Muscle of back (tissue), 11 donors: ENCODE results near the gene KLHL24. TPM values are rescaled to one million over a fixed set of nuclear protein-coding genes. Genes with fewer than 3 reads are reported as not detected.
"Not testable (repeated sequence)": the region's sequence is repeated elsewhere in the genome, so short reads cannot be mapped to it uniquely, and the experiment has no call there.

Source experiments
- DNase-seq, 3 donors: peaks; one replicate each; pipeline versions ENCODE4 v3.0.0 to v3.0.0-alpha.2; 2013
- polyA plus RNA-seq, 10 donors: library from polyadenylated mRNA; unstranded; fragments of 120-200 nt; gene quantifications; one replicate each; pipeline ENCODE4 v1.2.1, GENCODE V29; 2013; ENCODE audit not compliant: insufficient read length in 10 of 10

KLHL24 gene
- polyA plus RNA-seq, 10 donors = 20.5 to 36.6 (median 28.5) TPM

- DNase-seq = no peak
Observed at GRCh38 chr3:183631715-183632114, 3.7 kb upstream of the KLHL24 start.

DNA sequence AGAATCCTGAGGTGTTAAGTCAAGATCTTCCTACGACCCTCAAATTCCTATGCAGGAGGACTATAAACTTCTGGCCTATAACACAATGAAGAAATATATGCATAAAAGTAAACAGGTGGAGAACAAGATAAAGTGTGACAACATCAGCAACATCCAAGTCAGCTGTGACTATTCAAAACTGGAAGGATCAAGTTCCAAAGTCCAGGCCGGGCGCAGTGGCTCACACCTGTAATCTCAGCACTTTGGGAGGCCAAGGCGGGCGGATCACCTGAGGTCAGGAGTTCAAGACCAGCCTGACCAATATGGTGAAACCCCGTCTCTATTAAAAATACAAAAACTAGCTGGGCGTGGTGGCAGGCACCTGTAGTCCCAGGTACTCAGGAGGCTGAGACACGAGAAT, 2.7 kb upstream of the KLHL24 start:
- not testable (repeated sequence) for DNase-seq

GRCh38 chr3:183634707-183635106, 716 bp upstream of the KLHL24 start:
- DNase-seq = no peak

- DNase-seq = no peak
Observed at GRCh38 chr3:183635107-183635430, 354 bp upstream of the KLHL24 start.

GRCh38 chr3:183636221-183637105, 1.0 kb downstream of the KLHL24 start:
- DNase-seq = peak; percentile 96 to 99 (median 98)

DNA sequence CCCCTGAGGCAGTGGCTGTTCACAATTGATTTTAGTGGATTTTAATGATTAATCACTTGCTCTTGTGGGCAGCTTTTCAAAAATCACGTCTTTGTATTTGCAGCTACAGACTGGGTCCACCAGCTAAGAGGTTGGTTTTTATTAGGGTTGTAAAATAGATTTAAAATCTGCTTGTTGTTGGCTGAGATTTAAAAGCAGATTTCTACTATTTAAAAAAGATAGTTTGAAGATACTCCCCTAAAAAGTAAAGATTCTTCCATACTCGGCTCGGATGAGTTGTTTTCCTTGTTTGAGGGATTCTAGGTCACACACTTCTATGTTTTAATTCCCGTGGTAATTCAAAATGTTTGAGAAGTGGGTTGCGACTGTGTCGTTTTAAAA, 1.7 kb downstream of the KLHL24 start:
- no peak for DNase-seq

DNA sequence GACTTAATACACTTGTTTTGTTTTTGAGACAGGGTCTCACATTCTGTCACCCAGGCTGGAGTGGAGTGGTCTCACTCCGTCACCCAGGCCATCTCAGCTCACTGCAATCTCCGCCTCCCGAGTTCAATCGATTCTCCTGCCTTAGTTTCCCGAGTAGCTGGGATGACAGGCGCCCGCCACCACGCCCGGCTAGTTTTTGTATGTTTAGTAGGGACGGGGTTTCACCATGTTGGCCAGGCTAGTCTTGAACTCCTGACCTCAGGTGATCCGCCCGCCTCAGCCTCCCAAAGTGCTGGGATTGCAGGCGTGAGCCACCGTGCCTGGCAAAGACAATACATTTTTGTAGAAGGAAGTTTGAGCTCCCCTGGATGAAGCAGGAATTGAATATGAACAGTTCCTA, 2.2 kb downstream of the KLHL24 start:
- DNase-seq = not testable (repeated sequence)

- DNase-seq = peak in 1 of 3 donors; percentile 23
Observed at GRCh38 chr3:183638101-183638852, 2.9 kb downstream of the KLHL24 start.

DNA sequence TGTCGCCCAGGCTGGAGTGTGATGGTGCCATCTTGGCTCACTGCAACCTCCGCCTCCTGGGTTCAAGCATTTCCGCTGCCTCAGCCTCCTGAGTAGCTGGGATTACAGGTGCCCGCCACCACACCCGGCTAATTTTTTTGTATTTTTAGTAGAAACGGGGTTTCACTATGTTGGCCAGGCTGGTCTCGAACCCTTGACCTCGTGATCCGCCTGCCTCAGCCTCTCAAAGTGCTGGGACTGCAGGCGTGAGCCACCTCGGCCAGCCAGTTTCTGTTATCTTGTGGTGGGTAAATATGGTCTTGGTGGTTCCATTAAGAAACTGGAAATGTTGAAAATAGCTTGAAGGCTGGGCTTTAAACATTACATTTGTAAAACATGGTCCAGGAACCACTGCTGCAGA, 5.2 kb downstream of the KLHL24 start:
- not testable (repeated sequence) for DNase-seq

DNA sequence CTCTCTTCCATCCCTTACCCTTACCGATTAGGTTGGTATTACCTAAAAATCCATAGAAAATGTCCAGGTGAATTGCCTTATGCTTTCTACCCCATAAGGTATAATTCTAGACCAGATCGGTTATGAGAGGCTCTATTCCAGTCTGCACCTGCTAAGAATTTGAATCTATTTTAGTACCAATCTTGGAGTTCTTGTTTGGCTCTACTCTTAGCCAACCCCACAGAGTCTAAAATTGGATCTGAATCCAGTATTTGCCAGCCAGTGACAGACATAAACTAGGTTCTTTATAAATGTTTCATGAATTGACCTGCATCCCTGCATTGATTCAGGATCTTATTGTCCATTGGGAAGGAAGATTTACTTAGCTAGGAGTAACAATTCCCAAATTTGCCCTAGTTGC, 6.5 kb downstream of the KLHL24 start:
- DNase-seq = no peak

GRCh38 chr3:183644244-183644643, 8.8 kb downstream of the KLHL24 start:
- no peak for DNase-seq

DNA sequence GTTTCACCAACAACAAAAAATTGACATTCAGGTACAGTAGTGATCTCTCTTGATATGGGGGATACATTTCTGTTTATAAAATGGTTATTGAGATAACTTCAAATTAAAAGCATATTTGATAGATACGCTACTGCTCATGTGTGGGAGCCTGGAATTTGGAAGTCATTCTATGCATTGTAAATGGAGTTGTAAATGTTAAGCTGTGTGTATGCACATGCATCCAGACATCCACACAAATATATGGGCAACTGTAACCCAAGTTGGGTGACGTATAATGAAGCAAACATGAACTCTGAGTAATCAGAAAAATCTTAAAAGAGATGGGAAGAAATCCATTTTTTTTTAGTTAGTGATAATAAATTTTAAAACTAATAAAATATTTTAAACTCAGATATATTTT, 9.8 kb downstream of the KLHL24 start:
- DNase-seq = no peak

- DNase-seq = no peak
Observed at GRCh38 chr3:183650554-183650953, 15.1 kb downstream of the KLHL24 start.

GRCh38 chr3:183653209-183654064, 18.0 kb downstream of the KLHL24 start:
- no peak for DNase-seq

DNA sequence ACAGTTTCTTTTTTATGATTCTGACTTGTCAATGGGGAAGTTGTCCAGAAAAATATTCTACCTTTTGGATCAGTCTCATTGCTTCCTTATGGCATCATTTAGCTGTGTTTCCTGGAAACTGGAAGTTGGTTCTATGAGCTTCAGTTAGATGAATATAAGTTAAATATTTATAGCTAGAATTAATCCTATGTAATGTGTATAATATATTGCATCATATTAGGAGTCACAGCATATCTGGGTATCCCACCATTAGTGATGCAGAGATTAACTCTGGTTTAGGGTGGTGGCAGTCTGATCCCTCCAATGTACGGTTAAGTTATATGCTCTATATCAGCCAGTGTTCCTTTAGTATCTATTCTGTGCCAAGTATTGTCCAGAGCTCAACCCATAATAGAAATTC, 19.3 kb downstream of the KLHL24 start:
- DNase-seq = no peak

GRCh38 chr3:183662099-183662498, 26.7 kb downstream of the KLHL24 start:
- DNase-seq = no peak

DNA sequence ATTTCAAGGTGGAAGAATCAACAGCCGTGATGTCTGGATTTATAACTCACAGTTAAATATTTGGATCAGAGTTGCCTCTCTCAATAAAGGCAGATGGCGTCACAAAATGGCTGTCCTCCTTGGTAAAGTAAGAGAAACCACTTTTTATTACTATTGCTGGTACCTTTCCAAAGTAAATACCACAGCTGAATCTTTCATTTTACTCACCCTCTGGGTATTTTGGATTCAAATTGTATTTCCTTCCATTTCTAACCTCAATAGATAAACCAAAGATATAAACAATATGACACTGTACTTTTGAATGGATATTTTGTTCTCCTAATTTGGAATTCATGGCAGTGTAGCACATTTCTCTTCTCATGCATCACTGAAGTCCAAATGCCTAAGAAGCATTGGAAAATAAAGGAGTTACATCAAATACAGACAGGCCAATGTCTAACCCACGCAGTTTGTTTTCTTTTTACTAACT, 29.5 kb downstream of the KLHL24 start:
- DNase-seq = peak in 1 of 3 donors; percentile 84

GRCh38 chr3:183680061-183680460, 44.6 kb downstream of the KLHL24 start:
- DNase-seq = no peak

- no peak for DNase-seq
Observed at GRCh38 chr3:183687705-183688104, 52.3 kb downstream of the KLHL24 start.

DNA sequence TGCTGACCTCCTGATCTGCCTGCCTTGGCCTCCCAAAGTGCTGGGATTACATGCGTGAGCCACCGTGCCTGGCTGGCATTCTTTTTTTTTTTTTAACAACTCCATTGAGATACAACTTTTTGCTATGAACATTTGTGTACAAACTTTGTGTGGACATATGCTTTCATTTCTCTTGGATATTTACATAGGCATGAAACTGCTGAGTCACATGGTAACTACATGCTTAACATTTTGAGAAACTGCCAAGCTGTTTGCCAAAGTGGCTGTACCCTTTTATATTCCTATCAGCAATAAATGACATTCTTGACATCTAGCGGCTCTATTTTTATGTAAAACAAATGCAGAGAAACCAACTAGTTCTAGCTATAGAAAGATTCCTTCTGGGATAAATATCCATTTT, 53.5 kb downstream of the KLHL24 start:
- DNase-seq = no peak

DNA sequence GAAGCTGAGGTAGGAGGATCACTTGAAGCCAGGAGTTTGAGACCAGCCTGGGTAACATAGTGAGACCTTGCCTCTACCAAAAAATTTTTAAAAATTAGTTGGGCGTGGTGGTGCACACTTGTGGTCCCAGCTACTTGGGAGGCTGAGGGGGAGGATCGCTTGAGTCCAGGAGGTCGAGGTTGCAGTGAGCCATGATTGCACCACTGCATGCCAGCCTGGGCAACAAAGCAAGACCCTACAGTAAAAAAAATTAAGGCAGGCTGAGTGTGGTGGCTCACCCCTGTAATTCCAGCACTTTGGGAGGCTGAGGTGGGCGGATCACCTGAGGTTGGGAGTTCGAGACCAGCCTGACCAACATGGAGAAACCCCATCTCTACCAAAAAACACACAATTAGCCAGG, 54.2 kb downstream of the KLHL24 start:
- DNase-seq = not testable (repeated sequence)

DNA sequence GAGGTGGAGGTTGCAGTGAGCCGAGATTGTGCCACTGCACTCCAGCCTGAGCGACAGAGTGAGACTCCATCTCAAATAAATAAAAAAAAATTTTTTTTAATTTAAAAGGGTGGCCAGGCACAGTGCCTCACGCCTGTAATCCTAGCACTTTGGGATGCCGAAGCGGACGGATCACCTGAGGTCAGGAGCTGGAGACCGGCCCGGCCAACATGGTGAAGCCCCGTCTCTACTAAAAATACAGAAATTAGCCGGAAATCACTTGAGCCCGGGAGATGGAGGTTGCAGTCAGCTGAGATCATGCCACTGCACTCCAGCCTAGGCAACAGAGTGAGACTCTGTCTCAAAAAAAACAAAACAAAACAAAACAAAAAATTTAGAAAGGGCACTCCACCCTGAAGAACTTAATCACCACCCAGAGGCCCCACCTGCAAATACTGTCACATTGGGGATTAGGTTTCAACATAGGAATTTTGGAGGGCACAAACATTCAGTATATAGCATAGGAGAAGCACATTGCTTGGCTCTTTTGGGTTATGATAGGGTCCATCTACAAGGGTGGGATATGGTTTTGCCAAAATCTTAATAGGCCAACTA, 55.1 kb downstream of the KLHL24 start:
- DNase-seq = no peak
